Measurements from ENCODE around the gene RUNX3.

DNA sequence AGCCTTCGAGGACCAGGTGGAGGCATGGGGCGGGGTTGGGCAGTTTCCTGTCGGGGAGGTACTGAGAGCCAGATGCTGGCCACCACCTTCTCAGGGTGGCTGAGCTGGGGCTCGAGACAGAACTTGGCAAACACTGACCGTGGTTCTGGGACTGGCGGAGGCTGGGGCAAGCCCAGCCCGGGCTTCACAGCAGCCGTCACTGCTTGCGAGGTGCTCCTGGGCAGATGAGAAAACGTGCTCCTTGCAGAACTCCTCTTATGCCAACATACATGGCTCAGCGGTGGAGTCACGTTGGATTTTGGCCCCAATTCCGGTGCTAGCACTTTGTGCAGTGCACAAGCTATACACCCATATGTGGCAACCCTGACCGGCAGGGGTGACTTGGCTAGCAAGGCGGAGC is 69.2 kb downstream of the RUNX3 start:
- TF ChIP-seq, protein P1, sequence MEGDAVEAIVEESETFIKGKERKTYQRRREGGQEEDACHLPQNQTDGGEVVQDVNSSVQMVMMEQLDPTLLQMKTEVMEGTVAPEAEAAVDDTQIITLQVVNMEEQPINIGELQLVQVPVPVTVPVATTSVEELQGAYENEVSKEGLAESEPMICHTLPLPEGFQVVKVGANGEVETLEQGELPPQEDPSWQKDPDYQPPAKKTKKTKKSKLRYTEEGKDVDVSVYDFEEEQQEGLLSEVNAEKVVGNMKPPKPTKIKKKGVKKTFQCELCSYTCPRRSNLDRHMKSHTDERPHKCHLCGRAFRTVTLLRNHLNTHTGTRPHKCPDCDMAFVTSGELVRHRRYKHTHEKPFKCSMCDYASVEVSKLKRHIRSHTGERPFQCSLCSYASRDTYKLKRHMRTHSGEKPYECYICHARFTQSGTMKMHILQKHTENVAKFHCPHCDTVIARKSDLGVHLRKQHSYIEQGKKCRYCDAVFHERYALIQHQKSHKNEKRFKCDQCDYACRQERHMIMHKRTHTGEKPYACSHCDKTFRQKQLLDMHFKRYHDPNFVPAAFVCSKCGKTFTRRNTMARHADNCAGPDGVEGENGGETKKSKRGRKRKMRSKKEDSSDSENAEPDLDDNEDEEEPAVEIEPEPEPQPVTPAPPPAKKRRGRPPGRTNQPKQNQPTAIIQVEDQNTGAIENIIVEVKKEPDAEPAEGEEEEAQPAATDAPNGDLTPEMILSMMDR (IDR thresholded peaks at IDR 0.05; ENCODE audit: low read length) = no peak
- no peak for TF ChIP-seq EZH2 (optimal IDR thresholded peaks at IDR 0.05; ENCODE audit: low read depth, low read length)
- no peak for TF ChIP-seq EZH2phosphoT487 (IDR thresholded peaks at IDR 0.05; ENCODE audit: low read length)
